Activated CD4-positive, alpha-beta T cell treated with anti-CD3 and anti-CD28 coated beads, Interleukin-2, Interleukin-6, amounts not matched to agents 100 ng/mL and 50 ng/mL, durations not matched to agents 16 hours and 8 hours (primary cell): Measurements from ENCODE around the gene ABCC4.

Source experiments
- DNase-seq: peaks from one replicate; pipeline ENCODE4 v3.0.0-alpha.2; 2020

Gene ABCC4

GRCh38 chr13:94972262-94972661 lies 329.0 kb downstream of the ABCC4 start:
- no peak for DNase-seq
